ENCODE data around the gene MSRB1.

MSRB1 gene

DNA sequence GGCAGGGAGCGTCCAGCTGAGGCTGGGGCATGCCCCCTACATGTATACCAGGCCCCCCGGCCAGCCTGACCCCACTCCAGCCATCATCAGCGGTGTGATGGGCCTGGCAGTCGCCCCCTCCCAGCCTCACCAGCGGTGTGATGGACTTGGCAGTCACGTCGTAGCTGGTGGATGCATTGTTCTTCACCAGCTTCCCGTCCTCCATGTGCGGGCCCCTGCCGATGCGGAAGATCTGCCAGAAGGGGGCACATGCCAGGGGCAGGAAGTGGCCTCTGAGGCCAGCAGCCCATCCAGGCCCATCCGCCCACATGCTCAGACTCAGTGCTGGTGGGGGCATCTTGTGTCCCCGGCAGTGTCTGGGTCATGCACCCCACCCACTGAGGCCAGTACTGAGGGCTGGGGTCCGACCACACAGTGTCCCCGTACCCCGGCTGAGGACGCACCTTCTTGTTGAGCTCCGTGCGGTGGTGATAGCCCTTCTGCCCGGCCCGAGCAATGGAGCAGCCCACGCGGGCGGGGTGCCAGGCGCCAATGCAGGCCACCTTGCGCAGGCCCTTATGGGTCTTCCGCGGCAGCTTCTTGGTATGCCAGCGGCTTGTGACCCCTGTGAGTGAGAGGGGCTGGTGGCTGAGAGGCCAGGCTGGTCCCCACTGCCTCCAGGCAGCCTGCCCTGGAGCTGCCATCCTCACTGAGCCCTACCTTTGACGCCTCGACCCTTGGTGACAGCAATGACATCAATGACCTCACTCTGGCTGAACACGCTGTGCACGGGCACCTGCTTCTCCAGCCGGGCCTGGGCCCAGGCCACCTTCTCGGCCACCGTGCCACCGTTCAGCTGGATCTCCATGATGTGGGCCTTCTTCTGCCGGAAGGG lies 3.7 kb upstream of the MSRB1 start:
- TF ChIP-seq, protein P1, sequence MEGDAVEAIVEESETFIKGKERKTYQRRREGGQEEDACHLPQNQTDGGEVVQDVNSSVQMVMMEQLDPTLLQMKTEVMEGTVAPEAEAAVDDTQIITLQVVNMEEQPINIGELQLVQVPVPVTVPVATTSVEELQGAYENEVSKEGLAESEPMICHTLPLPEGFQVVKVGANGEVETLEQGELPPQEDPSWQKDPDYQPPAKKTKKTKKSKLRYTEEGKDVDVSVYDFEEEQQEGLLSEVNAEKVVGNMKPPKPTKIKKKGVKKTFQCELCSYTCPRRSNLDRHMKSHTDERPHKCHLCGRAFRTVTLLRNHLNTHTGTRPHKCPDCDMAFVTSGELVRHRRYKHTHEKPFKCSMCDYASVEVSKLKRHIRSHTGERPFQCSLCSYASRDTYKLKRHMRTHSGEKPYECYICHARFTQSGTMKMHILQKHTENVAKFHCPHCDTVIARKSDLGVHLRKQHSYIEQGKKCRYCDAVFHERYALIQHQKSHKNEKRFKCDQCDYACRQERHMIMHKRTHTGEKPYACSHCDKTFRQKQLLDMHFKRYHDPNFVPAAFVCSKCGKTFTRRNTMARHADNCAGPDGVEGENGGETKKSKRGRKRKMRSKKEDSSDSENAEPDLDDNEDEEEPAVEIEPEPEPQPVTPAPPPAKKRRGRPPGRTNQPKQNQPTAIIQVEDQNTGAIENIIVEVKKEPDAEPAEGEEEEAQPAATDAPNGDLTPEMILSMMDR (IDR thresholded peaks at IDR 0.05; ENCODE audit: insufficient read depth, low read depth, low read length, missing control alignments) = no peak
- DNase-seq (ENCODE audit: low read depth) = no peak
- no peak overlapping the region for H3K4me3 ChIP-seq (ENCODE audit: low read length)

DNA sequence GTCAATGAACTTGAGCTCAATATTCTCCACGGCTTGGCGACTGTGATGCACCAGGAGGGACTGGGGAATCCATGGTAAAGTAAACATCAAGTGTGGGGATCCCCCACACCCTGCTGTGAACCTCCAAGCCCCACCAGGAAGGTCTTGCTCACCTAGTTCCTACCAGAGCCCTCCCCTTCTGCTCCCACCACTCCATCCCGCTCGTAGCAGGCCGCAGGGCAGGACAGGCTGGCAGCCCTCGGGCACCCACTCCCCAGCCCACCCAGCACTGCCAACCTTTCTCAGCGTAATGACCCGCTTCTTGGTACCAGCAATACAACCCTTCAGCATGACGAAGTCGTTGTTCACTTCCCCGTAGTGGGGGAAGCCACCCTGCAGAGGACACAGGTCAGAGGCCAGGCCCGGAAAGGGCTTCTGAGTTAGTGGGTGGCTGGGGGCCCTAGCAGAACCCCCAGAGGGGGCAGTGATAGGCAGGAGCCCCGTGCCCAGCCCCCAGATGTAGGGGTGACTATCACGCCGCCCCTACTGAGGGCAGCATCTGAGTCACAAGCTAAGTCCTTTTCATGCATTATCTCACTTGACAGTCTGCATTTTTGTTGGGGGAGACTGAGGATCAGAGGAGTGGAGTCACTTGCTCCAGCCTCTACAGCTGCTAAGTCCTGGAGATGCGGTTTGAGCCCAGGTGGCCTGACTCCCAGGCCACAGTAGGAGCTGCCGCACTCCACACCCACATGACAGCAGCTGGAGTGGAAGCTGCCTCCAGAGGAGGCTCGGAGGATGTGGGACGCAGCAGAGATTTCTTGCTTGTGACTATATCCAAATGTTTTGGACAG lies 2.8 kb upstream of the MSRB1 start:
- H3K4me3 ChIP-seq (ENCODE audit: low read length) = no peak overlapping the region
- TF ChIP-seq, protein P1 (IDR thresholded peaks at IDR 0.05; ENCODE audit: insufficient read depth, low read depth, low read length, missing control alignments) = no peak
- DNase-seq (ENCODE audit: low read depth) = no peak

DNA sequence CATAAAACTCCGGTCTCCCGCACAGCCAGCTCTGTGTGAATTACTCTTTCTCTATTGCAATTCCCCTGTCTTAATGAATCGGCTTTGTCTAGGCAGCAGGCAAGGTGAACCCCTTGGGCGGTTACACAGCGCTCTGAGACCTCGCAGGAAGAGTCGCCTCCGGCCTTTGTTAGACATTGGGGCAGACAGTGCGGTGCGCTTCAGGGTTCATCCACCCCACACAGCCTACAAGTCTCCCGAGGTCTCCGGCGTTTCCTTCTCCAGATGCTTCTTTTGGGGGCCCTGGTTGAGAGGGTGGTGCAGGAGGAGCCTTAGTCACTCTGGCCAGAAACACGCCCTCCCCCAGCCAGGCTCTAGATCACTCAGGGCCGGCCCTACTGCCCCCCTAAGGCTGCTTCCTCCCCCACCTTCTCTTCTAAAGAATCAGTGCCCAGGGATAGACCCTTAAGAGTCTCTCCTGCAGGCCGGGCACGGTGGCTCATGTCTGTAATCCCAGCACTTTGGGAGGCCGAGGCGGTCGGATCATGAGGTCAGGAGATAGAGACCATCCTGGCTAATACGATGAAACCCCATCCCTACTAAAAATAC lies 1.7 kb upstream of the MSRB1 start:
- TF ChIP-seq, protein P1 (IDR thresholded peaks at IDR 0.05; ENCODE audit: insufficient read depth, low read depth, low read length, missing control alignments) = no peak
- H3K4me3 ChIP-seq (ENCODE audit: low read length) = no peak overlapping the region
- no peak for DNase-seq (ENCODE audit: low read depth)

DNA sequence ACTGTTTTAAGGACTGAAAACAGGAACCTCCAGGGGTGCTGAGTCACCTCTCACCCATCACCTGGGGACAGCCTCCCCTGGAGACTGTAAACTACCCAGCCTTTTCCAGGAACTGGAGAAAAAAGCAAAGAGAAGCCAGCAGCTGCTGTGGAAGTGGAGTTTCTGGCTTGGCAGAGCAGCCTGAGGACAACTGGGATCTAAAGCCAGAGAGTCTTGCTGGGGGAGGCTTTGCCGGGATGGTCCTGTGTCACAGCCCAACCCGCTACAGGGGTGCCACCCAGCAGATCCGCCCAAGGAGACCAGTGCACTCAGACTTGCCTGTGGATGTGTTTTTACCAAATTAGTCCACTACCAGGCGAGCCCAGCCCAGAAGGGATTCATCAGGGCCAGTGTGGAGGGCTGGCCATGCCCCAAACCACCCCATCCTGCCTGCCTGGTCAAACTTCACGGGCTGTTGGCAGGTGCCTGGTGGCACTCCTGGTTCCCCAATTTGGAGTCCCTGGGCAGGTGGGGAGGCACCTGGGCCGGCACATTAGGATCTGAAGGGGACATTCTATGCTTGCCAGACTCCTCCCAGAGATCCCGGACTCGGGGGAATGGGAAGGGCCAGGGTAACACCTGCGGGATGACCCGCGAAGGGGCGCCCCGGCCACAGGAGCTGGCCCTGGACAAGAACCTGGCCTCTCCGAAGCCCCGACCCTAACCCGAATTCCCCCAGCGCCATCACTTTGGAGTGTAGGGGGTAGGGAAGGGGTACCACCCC lies 771 bp downstream of the MSRB1 start:
- TF ChIP-seq, protein P1 (IDR thresholded peaks at IDR 0.05; ENCODE audit: insufficient read depth, low read depth, low read length, missing control alignments) = no peak
- peak overlapping the region; percentile 74 for H3K4me3 ChIP-seq (ENCODE audit: low read length)
- DNase-seq (ENCODE audit: low read depth) = peak; percentile 56

DNA sequence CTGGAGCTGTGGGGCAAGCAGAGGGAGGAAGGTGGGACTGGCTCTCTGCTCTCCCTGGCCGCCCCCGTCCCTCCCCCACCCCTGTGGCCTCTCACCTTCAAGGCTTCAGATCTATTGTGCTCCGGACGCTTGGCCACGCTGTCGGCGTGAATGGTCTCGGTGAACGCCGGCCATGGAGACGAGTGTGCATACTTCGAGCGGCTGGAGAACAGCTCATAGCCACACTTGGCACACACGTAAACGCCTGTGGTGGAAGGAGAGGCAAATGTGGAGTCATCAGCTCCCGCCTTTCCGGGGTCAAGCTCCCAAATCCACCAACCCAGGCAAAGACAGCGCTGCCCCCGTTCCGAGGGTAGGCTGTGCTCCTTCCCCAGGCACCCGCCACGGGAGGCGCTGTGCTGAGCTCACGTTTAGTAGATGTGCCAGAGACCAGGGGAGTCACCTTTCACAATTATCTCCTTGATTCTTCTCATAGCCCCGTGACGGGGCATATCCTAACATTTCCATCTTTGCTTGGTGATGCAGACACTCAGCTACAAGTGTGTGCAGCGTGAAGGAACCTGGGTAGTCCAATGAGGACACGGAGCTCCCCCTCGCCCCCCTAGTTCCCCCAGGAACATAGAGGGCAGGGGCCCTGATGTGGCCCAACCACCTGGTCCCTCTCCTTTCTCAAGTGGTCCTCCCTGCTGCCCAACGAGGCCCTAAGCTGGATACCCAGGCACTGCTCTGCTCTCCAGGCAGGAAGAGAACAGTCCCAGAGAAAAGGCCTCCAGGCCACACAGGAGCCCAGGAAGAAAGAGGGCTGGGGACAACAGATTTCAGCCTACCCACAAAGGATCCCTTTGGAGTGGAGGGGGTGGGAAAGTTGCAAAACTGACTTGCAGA lies 1.6 kb downstream of the MSRB1 start:
- H3K4me3 ChIP-seq (ENCODE audit: low read length) = peak overlapping the region; percentile 74
- TF ChIP-seq, protein P1 (IDR thresholded peaks at IDR 0.05; ENCODE audit: insufficient read depth, low read depth, low read length, missing control alignments) = no peak
- DNase-seq (ENCODE audit: low read depth) = no peak

Measured in epithelial cell of esophagus (primary cell).